Stimulated activated CD4-positive, alpha-beta T cell treated with anti-CD3 and anti-CD28 coated beads, Interleukin-1b, Interleukin-23, amount 100 ng/mL, for 4 hours (primary cell): ENCODE data around the gene PC.
A peak's percentile ranks its signal among the peaks of the same experiment; 100 is the strongest.

Source experiments
- DNase-seq, 2 donors: peaks; one replicate each; pipeline ENCODE4 v3.0.0-alpha.2; 2020; ENCODE audit warnings: low read depth in 2 of 2

Gene PC

DNA sequence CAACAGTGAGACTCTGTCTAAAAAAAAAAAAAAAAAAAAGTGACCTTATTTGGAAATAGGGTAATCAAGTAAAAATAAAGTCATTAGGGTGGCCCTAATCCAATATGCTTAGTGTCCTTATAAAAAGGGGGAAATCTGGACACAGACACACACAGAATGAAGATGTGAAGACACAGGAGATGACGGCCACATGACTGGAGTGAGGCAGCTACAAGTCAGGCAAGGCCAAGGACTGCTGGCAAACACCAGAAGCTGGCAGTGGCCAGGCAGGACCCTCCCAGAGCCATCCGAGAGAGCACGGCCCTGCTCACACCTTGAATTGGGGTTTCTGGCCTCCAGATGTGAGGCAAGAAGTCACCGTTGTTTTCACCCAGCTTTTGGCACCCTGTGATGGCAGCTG, 72.7 kb downstream of the PC start:
- no peak for DNase-seq

GRCh38 chr11:66884443-66884842, 73.7 kb downstream of the PC start:
- no peak for DNase-seq

DNA sequence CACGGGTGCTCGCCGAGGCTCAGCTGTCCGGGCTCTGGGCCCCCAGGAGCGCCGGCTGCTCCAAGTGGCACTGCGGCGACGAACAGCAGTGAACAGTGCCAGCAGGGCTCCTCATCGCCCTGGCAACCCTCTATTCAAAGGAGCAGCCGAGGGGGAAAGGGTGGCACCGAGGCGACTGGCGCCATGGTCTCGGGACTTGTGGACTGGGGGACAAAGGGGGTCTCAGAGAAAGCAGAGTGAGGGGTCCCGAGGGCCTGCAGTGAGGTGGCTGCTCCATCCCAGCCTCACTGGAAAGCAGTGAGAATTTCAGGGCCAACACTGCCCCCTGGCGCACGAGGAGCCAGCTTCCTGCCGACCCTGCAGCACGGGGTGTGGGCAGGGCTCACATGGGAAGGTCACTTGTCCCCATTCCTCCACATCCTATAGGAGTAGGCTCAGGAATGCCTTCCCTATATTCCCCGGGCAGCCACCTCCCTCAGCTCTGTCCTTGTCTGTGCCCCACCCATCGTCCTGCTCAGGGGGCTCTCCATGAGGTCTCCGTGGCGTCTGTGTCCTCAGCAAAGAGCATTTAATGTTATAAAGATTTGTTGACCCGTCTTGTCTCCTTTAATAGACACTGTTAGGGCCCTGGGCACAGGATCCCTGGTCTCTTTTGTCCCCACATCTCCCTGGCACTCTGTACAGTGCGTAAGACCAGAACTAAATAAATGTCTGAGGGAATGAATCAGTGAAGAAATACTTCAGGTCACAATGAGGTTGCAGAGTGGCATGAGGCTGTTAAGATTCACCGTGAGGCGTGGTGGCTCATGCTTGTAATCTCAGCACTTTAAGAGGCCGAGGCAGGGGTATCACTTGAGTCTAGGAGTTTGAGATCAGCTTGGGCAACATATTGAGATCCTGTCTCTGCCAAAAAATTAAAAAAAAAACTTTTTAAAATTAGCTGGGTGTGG, 74.9 kb downstream of the PC start:
- DNase-seq = peak; percentile 47 to 67

GRCh38 chr11:66882561-66883015, 75.6 kb downstream of the PC start:
- DNase-seq = no peak

DNA sequence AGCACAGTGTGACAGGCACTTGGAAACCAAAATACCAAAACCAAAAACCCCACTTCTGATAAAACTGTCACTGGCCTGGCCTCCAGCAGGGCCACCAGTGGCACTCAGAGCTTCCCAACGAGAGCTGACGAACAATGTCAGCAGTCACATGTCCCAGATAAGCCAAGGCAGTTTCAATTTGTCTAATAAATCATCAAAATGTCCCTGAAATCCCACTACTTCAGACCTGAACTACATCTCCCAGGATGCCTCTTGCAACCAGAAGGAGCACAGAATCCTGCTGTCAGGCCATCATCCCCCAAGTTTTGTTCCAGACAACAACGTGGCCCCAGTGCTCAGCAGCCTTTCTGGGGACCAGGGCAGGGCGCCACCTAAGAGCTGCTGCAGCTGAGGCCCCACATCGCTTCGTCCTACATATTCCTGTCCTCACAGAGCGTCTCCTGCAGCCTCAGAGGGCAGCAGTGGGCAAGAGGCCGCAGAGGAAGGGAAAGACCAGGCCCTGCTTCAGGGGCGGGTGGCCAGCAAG, 76.2 kb downstream of the PC start:
- DNase-seq = no peak

DNA sequence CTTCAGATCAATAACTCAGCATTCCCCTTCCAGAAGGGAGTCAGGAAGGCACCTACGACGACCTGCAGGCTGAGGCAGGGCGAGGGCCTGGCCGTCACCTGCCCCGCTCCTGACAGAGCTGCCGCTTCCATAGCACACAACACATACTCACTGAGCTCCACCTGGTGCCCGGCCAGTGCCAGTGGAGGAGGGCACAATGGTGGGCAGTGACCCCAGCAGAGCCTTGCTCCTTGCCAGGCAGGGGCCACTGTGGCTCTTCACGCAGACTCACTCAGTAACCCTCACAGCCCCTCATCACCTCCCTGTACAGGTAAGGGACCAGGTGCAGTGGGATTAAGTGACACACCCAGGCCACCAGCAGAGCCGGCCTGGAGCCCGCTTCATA, 76.7 kb downstream of the PC start:
- no peak for DNase-seq

DNA sequence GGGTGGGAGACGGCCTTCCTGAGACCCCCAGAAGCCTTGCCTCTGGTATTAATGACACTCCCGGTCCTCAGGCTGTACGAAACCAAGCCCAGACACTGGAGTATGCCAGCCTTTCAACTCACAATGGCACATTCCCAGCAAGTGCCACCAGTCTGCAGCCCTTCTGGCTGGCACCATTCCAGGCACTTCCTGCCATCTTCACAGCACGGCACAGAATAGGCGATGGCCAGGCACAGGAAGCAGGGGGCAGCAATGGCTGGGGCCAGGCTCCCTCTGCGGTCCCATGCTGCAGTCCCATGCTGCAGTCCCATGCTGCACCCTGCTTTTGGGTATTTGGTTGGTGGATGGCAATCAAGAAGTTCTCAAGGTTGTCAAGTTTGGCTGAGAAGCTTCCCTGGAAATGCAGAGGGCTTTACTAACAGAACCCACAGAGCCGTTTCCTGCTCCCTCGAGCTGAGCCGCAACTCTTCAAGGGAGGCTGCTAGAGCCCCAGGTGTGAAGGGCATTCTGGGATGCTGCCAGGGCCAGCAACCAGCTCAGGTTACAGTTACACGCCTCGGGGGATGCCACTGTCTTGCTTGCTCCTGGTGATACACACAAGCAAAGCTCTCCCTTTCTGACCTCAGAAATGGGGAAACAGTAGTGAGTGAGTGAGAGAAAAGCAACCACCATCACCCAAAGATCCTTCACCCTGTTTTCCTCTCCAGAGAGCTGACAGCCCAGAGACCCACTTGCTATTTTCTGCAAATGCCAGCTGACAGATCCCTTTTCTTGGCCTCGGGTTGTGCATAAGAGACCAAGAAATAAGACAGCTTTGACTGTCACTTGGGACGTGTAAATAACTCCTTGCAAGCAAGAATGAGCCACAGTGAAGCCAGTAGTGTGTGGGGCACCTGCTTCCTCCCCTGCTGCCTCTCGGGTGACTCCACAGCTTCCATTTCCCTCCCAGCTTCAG, 77.4 kb downstream of the PC start:
- no peak for DNase-seq

DNA sequence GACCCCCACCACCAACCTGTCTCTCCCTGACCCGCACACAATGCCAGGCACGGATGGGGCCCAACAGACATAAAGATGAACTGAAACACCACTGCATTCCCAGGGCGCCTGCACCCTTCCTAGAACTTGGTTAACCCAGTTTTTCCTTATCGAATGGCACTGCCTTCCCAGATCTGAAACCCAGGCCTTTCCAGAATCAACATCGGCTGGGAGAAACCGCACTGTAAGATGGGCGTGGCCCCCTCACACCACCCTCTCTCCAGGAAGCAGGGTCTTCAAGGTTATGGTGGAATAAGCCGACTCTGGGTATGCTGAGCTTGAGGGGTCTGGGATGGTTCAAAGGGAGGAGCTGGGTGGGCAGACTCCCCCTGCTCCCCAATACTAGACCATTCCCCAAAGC, 78.2 kb downstream of the PC start:
- DNase-seq = no peak

DNA sequence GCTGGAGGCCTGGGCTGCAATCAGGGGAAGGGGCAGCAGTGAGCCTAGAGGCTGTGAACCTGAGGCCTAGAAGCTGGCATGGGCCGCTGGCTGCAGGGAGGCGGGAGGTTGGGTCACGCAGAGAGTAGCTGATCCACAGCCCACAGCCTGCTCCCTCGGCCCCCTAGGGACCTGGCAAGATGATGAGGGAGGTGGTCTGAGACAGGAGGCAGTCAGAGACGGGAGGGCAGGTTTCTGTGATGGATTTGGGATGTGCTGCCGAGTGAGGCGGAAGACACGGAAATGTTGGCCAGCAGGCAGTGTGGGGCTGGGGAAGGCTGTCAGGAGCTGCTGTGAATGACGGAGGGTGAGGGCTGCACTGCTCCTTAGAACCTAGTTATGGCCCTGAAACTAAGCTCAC, 78.6 kb downstream of the PC start:
- DNase-seq = no peak

GRCh38 chr11:66879000-66879399, 79.2 kb downstream of the PC start:
- no peak for DNase-seq

DNA sequence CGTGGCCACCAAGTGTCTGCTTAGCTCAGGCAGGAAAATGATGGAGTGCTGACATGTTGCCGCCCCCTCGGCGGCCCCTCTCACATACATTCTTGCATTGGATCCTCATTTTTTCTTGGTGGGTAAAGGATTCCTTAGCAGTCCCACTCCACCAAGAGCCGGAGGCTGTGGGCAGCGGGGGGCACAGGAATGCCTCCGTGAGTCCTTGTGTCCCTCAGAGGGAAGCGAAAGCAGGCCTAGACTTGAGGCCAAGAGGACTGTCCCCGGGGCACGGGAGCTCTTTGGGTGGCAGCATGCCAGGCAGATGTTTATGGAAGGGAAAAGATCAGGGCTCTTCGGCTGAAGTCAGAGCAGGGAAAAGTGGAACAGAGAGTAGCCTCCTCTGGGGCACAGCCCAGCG, 79.7 kb downstream of the PC start:
- no peak for DNase-seq

DNA sequence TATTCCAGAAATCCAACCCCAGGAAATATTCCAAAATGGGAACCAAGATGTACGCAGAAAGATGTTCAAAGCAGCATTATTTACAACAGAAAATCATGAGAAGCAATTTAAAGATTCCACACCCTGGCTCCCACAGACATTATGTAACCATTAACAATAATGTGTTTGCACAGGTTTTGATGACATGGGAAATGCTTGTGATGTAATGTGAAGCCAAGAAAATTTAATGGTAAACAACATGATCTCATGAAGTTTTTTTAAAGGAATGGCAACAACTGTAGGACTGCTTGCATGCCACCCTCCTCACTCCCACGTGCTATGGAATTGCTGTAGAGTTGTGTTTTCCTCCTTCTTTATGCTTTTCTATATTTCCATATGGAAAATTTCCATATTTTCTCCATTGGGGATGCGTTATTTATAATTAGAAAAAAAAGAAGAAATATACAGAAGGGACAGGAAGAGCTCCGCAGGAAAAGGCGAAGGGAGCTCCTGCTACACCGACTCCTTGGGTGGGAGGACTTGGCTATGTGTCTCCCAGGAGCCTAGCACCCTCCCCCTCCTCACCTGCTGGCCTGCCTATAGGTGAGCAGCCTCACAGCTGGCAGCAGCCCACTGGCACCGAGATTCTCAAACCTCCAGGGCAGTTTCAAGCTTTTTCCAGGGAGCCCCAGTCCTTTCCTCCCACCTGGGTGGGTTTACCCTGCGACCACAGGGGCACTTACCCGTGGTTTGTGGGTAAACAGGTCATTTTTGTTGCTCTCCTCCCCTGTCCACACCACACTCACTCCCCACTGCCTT, 80.4 kb downstream of the PC start:
- no peak for DNase-seq

GRCh38 chr11:66875378-66875777, 82.8 kb downstream of the PC start:
- DNase-seq = no peak

DNA sequence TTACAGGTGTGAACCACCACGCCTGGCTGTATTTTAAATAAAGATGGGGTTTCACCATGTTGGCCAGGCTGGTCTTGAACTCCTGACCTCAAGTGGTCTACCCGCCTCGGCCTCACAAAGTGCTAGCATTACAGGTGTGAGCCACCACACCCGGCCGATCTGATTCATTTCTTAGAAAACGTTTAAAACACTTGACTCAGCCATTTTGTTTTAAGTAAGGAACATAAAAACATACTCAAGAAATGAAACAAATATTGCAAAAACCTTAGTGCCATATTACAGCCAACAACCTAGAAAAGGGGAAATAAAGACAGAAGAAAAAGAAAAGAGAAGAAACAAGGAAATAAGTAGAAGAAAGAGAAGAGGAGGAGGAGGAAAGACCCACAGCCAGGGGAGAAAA, 84.0 kb downstream of the PC start:
- no peak for DNase-seq

DNA sequence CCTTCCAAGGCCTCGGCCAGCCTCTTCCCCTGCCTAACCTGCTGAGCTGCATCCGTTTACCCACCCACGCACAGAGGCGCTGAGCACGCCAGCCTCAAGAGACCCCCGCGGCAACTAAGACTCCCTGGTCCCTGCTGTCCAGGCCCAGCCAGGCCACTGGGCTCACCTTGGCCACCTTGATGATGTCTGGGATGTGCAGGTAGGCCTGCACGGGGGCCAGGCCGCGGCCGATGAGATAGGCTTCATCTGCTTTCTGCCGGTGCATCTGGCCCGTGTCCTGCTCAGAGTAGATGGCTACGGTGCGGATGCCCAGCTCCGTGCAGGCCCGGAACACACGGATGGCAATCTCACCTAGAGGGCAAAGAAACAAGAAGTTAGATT, 86.7 kb downstream of the PC start:
- no peak for DNase-seq

DNA sequence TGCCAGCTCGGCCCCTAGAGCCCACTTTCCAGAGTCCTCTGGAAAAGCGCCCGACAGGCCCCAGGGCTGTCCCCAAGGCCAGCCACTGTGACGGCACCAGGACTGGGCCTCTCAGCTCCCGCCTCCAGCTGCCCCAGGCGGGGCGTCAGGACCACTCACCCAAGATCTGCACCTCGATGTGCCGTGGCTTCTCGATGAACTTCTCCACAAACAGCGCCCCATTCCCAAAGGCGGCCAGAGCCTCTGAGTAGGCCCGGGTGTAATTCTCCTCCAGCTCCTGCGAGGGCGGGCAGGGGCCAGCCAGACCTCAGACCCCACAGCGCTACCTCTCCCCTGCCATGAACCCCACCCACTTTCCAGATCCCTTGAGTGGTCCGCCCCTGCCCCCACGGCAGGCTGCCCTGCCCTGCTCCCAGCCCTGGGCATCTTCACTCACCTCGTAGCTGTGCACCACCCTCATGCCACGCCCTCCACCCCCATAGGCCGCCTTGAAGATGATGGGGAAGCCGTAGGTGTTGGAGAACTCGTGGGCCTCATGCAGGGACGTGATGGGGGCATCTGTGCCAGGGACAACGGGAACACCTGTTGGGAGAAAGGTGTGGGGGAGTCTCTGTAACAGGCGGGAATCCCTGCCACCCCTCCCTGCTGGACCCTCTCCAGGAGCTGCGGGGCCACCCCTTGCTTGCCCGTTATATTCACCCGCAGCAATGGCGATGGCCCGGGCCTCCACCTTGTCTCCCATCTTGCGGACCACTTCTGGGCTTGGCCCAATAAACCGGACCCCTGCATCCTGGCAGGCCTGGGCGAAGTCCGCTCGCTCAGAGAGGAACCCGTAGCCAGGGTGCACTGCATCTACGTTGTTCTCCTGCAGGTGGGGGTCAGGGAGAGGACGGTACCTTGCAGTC, 87.3 kb downstream of the PC start:
- no peak for DNase-seq

- DNase-seq = no peak
Measured at GRCh38 chr11:66870131-66870530, 88.1 kb downstream of the PC start.

GRCh38 chr11:66869567-66869870, 88.7 kb downstream of the PC start:
- DNase-seq = no peak

- DNase-seq = peak; percentile 71 to 74
Measured at GRCh38 chr11:66868726-66869566, 89.2 kb downstream of the PC start.
